HL-60 (cell line): Measurements from ENCODE around the gene SOX15.

Source experiments
- CTCF ChIP-seq: IDR thresholded peaks from one replicate; pipeline ENCODE4 v1.5.1; 2011; ENCODE audit warnings: low read length, control low read depth, inconsistent platforms; ENCODE audit not compliant: insufficient read depth
- GABPA ChIP-seq: IDR thresholded peaks from 2 replicates; pipeline ENCODE4 v1.6.1; 2012; ENCODE audit warnings: low read depth
- POLR2AphosphoS5 ChIP-seq: IDR thresholded peaks from 2 replicates; pipeline ENCODE4 v1.6.1; 2012; ENCODE audit warnings: low read depth
- REST ChIP-seq: IDR thresholded peaks from 2 replicates; pipeline ENCODE4 v1.6.1; 2012; ENCODE audit warnings: low read depth; ENCODE audit not compliant: insufficient replicate concordance
- SPI1 ChIP-seq: IDR thresholded peaks from 2 replicates; pipeline ENCODE4 v1.6.1; 2012; ENCODE audit warnings: low read depth, mild to moderate bottlenecking, borderline replicate concordance

DNA sequence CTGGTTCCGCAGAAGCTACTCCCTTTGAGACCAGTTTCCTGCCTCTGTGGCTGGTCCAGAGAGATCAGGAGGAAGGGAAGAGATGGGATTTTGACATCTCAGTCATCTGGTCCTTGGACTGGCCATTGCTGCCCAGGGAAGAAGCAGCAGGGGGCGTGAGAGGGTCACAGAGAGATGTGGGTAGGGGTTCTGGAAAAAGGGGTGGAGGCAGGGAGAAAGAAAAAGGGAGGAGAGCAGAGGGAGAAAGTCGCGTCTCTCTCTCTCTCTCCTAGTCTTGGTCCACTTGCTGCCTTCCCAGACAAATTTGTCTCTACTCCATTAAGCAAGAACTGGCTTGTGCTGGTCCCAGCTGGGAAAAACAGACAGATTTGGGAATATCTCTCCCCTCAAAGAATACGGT is 44.5 kb upstream of the SOX15 start:
- TF ChIP-seq CTCF = no peak
- no peak for TF ChIP-seq REST
- no peak for TF ChIP-seq POLR2AphosphoS5
- no peak for TF ChIP-seq GABPA
- no peak for TF ChIP-seq SPI1
